K562 (cell line): ENCODE data around the gene PLEKHH3. TPM values are rescaled to one million over a fixed set of nuclear protein-coding genes. Genes with fewer than 3 reads are reported as not detected.
A peak's percentile ranks its signal among the peaks of the same experiment; 100 is the strongest.

Experiments
- ARID3B ChIP-seq: fragments of 250-450 bp; sonication (Bioruptor Pico); IDR thresholded peaks from 2 replicates; pipeline ENCODE4 v1.4.0; 2020; ENCODE audit warnings: borderline replicate concordance
- ATF1 ChIP-seq, 2 experiments: fragments of 450-650 bp in 1 of 2; IDR thresholded peaks; 2 replicates each; pipeline ENCODE4 v1.6.1; 2016; ENCODE audit warnings: missing compliant biosample characterization in 1 of 2, missing genetic modification characterization in 1 of 2
- CTBP1 ChIP-seq: fragments of 450-650 bp; IDR thresholded peaks from 2 replicates; pipeline ENCODE4 v1.6.1; 2016; ENCODE audit warnings: borderline replicate concordance
- E2F3 ChIP-seq: fragments of 250-450 bp; sonication (Bioruptor Pico); IDR thresholded peaks from 2 replicates; pipeline ENCODE4 v1.4.0; 2020; ENCODE audit warnings: mild to moderate bottlenecking
- EP300 ChIP-seq: IDR thresholded peaks from 2 replicates; pipeline ENCODE4 v1.6.1; 2012; ENCODE audit warnings: low read length, improper control_type of control experiment
- GATA2 ChIP-seq: sonication (generic); formaldehyde crosslinking; IDR thresholded peaks from 2 replicates; pipeline ENCODE4 v1.4.0; 2020; ENCODE audit warnings: mild to moderate bottlenecking, missing genetic modification reagents
- NKRF ChIP-seq: fragments of 450-650 bp; IDR thresholded peaks from 2 replicates; pipeline ENCODE4 v1.6.1; 2016; ENCODE audit warnings: borderline replicate concordance
- POLR3G ChIP-seq: IDR thresholded peaks from 2 replicates; pipeline ENCODE4 v1.6.1; 2011; ENCODE audit not compliant: insufficient read length, insufficient replicate concordance; ENCODE audit errors: extremely low read depth
- SRSF9 ChIP-seq: fragments of 200-400 bp; formaldehyde crosslinking; IDR thresholded peaks from 2 replicates; pipeline ENCODE4 v1.6.1; 2017; ENCODE audit warnings: low read depth, low read length, borderline replicate concordance
- TARDBP ChIP-seq: fragments of 450-650 bp; IDR thresholded peaks from 2 replicates; pipeline ENCODE4 v1.6.1; 2016
- TCF3 ChIP-seq: sonication (generic); formaldehyde crosslinking; IDR thresholded peaks from 2 replicates; pipeline ENCODE4 v1.4.0; 2020; ENCODE audit warnings: mild to moderate bottlenecking, missing genetic modification reagents
- TEAD4 ChIP-seq, 2 experiments: sonication (generic) in 1 of 2; formaldehyde crosslinking in 1 of 2; IDR thresholded peaks; 2 replicates each; pipeline versions ENCODE4 v1.6.1 to v1.8.0; 2012 to 2022; ENCODE audit warnings: borderline replicate concordance in 1 of 2, inconsistent platforms in 1 of 2, low read length in 1 of 2, mild to moderate bottlenecking in 1 of 2, missing genetic modification reagents in 1 of 2
- ZBTB17 ChIP-seq: fragments of 450-650 bp; formaldehyde crosslinking; IDR thresholded peaks from 2 replicates; pipeline ENCODE4 v1.4.0; 2020; ENCODE audit warnings: mild to moderate bottlenecking
- ZBTB7A ChIP-seq: IDR thresholded peaks from 2 replicates; pipeline ENCODE4 v1.6.1; 2011; ENCODE audit warnings: low read depth, mild to moderate bottlenecking, low read length, moderate library complexity, borderline replicate concordance; ENCODE audit not compliant: control insufficient read depth
- ZNF165 ChIP-seq: fragments of 250-450 bp; sonication (Bioruptor Pico); IDR thresholded peaks from 2 replicates; pipeline ENCODE4 v1.4.0; 2020; ENCODE audit warnings: borderline replicate concordance
- ZNF408 ChIP-seq: fragments of 250-450 bp; sonication (Bioruptor Pico); IDR thresholded peaks from 2 replicates; pipeline ENCODE4 v1.4.0; 2020; ENCODE audit warnings: low read depth, mild to moderate bottlenecking, moderate library complexity
- ZNF717 ChIP-seq: fragments of 250-450 bp; sonication (Bioruptor Pico); IDR thresholded peaks from 2 replicates; pipeline ENCODE4 v1.5.0; 2021
- polyA plus RNA-seq, 8 experiments: library from polyadenylated mRNA; depleted of rRNA in 4 of 8; stranded (reverse) in 5 of 8; unstranded in 3 of 8; fragments of >200 nt; fragmentation: Nextera tagmentation in 2 of 8; fragmentation: Illumina TruSeq in 1 of 8; extraction: Ambion mirVana in 2 of 8; extraction: Trizol in 1 of 8; gene quantifications; 2 replicates each; pipeline versions ENCODE4 v1.2.1 to v1.2.3, GENCODE V29; 2011 to 2014; ENCODE audit warnings: inconsistent platforms in 1 of 8, missing spikeins in 1 of 8
- total RNA-seq, 7 experiments: library from RNA; depleted of rRNA in 6 of 7; stranded (reverse); fragments of >200 nt in 6 of 7; fragmentation: Illumina TruSeq in 2 of 7; extraction: Trizol in 2 of 7; gene quantifications; 2 replicates each; pipeline versions ENCODE4 v1.2.1 to v1.2.3, GENCODE V29; 2011 to 2021; ENCODE audit warnings: low replicate concordance in 1 of 7
- TF ChIP-seq, protein P1 (sequence below): fragments of 450-650 bp; formaldehyde crosslinking; IDR thresholded peaks from 2 replicates; pipeline ENCODE4 v1.4.0; 2020; ENCODE audit warnings: mild to moderate bottlenecking, moderate library complexity
- TF ChIP-seq, protein P2 (sequence below): fragments of 250-450 bp; sonication (Bioruptor Pico); IDR thresholded peaks from 2 replicates; pipeline ENCODE4 v1.8.0; 2021; ENCODE audit warnings: moderate library complexity, mild to moderate bottlenecking, inconsistent platforms

The PLEKHH3 gene
- total and polyA plus RNA-seq, 9 of the 15 experiments (the other 6 are each of a cell fraction or from before 2014, with no cell fraction given) = 0.58 to 34.5 (median 5.0) TPM

- TF ChIP-seq, protein P1, sequence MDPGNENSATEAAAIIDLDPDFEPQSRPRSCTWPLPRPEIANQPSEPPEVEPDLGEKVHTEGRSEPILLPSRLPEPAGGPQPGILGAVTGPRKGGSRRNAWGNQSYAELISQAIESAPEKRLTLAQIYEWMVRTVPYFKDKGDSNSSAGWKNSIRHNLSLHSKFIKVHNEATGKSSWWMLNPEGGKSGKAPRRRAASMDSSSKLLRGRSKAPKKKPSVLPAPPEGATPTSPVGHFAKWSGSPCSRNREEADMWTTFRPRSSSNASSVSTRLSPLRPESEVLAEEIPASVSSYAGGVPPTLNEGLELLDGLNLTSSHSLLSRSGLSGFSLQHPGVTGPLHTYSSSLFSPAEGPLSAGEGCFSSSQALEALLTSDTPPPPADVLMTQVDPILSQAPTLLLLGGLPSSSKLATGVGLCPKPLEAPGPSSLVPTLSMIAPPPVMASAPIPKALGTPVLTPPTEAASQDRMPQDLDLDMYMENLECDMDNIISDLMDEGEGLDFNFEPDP (CRISPR knock-in tag) = no peak
- TF ChIP-seq ZNF408 (no peak), SRSF9 (no peak), GATA2 (CRISPR knock-in tag) (0 out of 2 replicates have a peak, but pooled peaks have one; percentile 42), ZBTB17 (no peak), TCF3 (CRISPR knock-in tag) (peak; percentile 56), NKRF (no peak), EP300 (no peak), CTBP1 (peak; percentile 34; the same call in 1 of the 2 replicates), ZNF165 (no peak), TARDBP (0 out of 2 replicates have a peak, but pooled peaks have one; percentile 39), E2F3 (CRISPR knock-in tag) (no peak), ZBTB7A (peak; percentile 79), ZNF717 (CRISPR knock-in tag) (no peak), ATF1 (CRISPR knock-in tag; IDR thresholded peaks at IDR 0.05) (no peak), ATF1 (tag; IDR thresholded peaks at IDR 0.05) (no peak), ARID3B (CRISPR knock-in tag) (no peak), TEAD4 (IDR thresholded peaks at IDR 0.05; ENCODE audit: low read length) (peak; percentile 46; the same call in 1 of the 2 replicates), TEAD4 (CRISPR knock-in tag; IDR thresholded peaks at IDR 0.05; ENCODE audit: borderline replicate concordance) (no peak), POLR3G (no peak)
- TF ChIP-seq, protein P2, sequence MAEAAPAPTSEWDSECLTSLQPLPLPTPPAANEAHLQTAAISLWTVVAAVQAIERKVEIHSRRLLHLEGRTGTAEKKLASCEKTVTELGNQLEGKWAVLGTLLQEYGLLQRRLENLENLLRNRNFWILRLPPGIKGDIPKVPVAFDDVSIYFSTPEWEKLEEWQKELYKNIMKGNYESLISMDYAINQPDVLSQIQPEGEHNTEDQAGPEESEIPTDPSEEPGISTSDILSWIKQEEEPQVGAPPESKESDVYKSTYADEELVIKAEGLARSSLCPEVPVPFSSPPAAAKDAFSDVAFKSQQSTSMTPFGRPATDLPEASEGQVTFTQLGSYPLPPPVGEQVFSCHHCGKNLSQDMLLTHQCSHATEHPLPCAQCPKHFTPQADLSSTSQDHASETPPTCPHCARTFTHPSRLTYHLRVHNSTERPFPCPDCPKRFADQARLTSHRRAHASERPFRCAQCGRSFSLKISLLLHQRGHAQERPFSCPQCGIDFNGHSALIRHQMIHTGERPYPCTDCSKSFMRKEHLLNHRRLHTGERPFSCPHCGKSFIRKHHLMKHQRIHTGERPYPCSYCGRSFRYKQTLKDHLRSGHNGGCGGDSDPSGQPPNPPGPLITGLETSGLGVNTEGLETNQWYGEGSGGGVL (CRISPR knock-in tag) = no peak
Observed at GRCh38 chr17:42677921-42678781, 1.4 kb upstream of the PLEKHH3 start (continued).
